ENCODE results near the gene CAMK2G.
"Not testable (repeated sequence)": the region's sequence is repeated elsewhere in the genome, so short reads cannot be mapped to it uniquely, and the experiment has no call there.

Gene CAMK2G

GRCh38 chr10:73874267-73875138, at the start of gene CAMK2G:
CAMK2G (minus strand) TSS chr10:73874555; CDS start chr10:73874461, 94 bp downstream.
- DNase-seq (ENCODE audit: low read depth): peak; percentile 80

- no peak for DNase-seq (ENCODE audit: low read depth)
Measured at GRCh38 chr10:73922864-73923133, 48.4 kb upstream of the CAMK2G start.

GRCh38 chr10:73922007-73922863, 47.9 kb upstream of the CAMK2G start:
- DNase-seq (ENCODE audit: low read depth): no peak

GRCh38 chr10:73920089-73920488, 45.7 kb upstream of the CAMK2G start:
- no peak for DNase-seq (ENCODE audit: low read depth)

GRCh38 chr10:73919481-73919880, 45.1 kb upstream of the CAMK2G start:
- DNase-seq (ENCODE audit: low read depth): not testable (repeated sequence)

GRCh38 chr10:73917566-73918305, 43.4 kb upstream of the CAMK2G start:
- no peak for DNase-seq (ENCODE audit: low read depth)

GRCh38 chr10:73916761-73917470, 42.6 kb upstream of the CAMK2G start:
- no peak for DNase-seq (ENCODE audit: low read depth)

- DNase-seq (ENCODE audit: low read depth): no peak
Measured at GRCh38 chr10:73915206-73915851, 41.0 kb upstream of the CAMK2G start.

GRCh38 chr10:73914036-73914435, 39.7 kb upstream of the CAMK2G start:
- DNase-seq (ENCODE audit: low read depth): no peak

GRCh38 chr10:73911553-73912004, 37.2 kb upstream of the CAMK2G start:
- DNase-seq (ENCODE audit: low read depth): no peak

- DNase-seq (ENCODE audit: low read depth): no peak
Measured at GRCh38 chr10:73910764-73911552, 36.6 kb upstream of the CAMK2G start, which contains the start of gene PLAU. PLAU (plus strand) TSS chr10:73911132; CDS start chr10:73911556, 424 bp downstream.

GRCh38 chr10:73910401-73910763, 36.0 kb upstream of the CAMK2G start:
- DNase-seq (ENCODE audit: low read depth): no peak

- DNase-seq (ENCODE audit: low read depth): no peak
Measured at GRCh38 chr10:73909540-73910115, 35.3 kb upstream of the CAMK2G start.

- DNase-seq (ENCODE audit: low read depth): peak; percentile 86
Measured at GRCh38 chr10:73908853-73909539, 34.6 kb upstream of the CAMK2G start.

GRCh38 chr10:73907841-73908517, 33.6 kb upstream of the CAMK2G start:
- DNase-seq (ENCODE audit: low read depth): peak; percentile 85

- peak; percentile 99 for DNase-seq (ENCODE audit: low read depth)
Measured at GRCh38 chr10:73906524-73907447, 32.4 kb upstream of the CAMK2G start.

GRCh38 chr10:73905256-73906020, 31.1 kb upstream of the CAMK2G start:
- no peak for DNase-seq (ENCODE audit: low read depth)

Measured in stromal cell of bone marrow (primary cell).